ENCODE data around the gene TYW1B.
"Not testable (repeated sequence)": the region's sequence is repeated elsewhere in the genome, so short reads cannot be mapped to it uniquely, and the experiment has no call there.

The TYW1B gene

DNA sequence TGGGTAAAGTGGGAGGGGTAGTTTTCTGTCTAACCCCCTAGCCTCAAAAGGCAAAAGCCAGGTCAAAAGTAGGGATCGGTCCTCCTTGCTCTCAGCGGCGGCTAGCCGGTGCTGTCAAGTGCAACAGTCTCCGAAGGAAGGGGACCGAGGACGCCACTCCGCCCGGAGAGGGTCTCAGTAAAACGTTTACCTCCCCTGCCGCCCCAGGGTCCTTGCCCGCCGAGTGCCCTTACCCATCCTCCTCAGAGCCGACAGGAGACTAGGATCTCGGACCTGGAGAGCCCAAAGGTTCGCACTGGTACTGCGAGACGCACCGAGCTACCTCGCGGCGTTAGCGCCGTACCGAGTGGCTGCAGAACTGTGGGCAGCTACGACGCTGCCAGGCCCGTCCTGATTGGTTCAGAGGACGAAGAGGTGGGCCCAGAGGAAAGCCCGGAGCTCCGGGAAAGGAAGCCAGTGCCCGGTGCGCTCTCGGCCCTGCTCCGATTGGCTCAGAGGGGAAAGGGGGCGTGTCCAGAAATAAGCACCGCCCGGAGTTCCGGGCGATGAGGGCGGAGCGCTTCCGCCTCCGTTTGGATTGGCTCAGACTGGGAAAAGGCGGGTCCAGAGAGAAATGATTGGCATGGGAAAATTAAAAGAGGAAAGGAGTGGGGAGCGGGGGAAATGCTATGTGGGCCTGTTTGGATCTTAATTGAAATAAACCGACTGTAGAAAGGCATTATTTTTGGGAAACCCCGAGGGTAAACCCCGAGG, at the start of gene TYW1B:
TYW1B (minus strand) TSS at position 362 of the 753 bp plus-strand sequence; CDS start at position 237, 125 bp downstream.
- DNase-seq: peak; percentile 68 to 99 (median 96)

- not testable (repeated sequence) for DNase-seq
Observed at GRCh38 chr7:72867591-72867990, 39.6 kb upstream of the TYW1B start.

DNA sequence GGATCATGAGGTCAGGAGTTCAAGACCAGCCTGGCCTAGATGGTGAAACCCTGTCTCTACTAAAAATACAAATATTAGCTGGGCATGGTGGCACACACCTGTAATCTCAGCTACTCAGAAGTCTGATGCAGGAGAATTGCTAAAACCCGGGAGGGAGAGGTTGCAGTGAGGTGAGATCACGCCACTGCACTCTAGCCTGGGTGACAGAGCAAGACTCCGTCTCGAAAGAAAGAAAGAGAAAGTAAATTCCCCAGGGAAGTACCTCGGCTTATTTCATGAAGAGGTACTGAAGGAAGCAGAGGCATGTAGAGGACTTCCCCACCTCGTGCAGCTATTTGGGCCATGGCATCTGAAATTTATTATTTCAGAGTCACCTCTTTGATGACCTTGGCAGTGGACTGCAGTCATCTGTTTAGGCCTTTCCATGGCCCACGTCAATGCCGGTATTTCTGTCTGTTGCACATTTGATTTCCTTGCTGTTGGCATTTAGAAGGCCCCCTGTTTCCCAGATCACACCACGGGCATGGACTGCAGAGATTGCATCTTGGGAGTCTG, 30.9 kb upstream of the TYW1B start:
- not testable (repeated sequence) for DNase-seq

- not testable (repeated sequence) for DNase-seq
Observed at GRCh38 chr7:72857925-72858324, 29.9 kb upstream of the TYW1B start.

DNA sequence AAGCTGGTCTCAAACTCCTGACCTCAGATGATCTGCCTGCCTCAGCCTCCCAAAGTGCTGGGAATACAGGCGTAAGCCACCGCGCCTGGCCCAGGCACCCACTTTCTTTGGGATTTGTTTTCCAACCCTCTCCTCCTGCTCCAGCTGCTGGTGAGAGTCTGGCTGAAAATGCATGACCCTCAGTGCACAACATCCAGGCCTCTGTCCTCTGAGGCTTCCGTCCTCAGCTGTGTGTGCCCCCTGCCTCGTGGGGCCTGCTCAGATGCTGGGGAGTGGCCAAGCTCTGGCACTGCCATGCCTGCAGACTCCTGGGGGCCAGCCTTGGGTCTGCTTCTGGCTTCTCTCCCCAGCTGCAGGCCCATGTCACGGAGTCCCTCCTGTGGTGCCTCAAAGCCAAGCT, 27.3 kb upstream of the TYW1B start:
- not testable (repeated sequence) for DNase-seq

DNA sequence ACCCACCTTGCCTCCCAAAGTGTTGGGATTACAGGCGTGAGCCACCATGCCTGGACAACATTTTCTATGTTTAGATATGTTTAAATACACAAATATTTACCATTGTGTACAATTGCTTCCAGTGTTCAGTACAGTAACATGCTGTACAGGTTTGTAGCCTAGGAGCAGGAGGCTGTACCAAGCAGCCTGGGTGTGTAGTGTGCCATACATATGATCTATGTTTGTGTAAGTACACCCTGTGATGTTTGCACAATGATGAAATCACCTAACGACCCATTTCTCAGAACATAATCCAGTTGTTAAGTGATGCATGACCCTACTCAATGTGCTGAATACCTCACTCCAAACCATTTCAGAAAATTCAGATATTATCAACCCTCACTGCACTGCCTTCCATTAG, 24.9 kb upstream of the TYW1B start:
- DNase-seq: not testable (repeated sequence)

DNA sequence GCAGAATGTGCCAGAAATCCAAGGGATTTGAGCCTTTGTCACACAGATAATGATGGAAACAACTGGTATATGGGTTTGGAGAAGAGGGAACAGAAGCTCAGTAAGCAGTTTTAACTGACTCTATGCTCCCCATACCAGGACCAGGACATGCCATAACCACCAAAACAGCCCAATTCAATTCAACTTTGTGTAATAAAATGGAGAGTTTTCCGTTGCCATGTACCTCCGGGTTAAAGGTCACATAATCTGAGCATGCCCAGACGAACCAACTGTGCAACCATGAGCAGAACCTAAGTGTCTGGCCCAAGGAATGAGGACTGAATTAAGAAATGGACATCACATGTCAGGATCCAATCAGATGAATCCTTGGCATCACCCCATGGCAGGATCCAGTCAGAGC, 22.7 kb upstream of the TYW1B start:
- DNase-seq: not testable (repeated sequence)

GRCh38 chr7:72844146-72844545, 16.1 kb upstream of the TYW1B start:
- not testable (repeated sequence) for DNase-seq

DNA sequence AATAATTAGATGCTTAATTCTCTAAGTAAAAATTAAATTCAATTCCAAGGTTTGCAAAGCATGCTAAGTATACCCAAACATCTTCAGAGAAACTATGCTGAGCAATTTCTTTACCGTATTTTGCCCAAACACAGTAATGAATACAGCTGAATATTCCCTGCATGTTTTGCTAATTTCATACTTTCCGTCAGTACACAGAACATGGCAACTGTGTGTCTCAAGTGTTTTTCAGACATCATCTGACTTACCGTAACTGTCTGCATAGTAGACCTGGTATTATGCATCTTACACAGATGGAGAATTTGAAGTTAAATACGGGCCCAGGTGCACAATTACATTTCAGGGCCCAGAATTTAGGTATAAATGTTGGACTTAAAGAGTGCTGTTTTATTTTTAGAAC, 15.2 kb upstream of the TYW1B start:
- DNase-seq: not testable (repeated sequence)

- not testable (repeated sequence) for DNase-seq
Observed at GRCh38 chr7:72840966-72841511, 13.0 kb upstream of the TYW1B start.

DNA sequence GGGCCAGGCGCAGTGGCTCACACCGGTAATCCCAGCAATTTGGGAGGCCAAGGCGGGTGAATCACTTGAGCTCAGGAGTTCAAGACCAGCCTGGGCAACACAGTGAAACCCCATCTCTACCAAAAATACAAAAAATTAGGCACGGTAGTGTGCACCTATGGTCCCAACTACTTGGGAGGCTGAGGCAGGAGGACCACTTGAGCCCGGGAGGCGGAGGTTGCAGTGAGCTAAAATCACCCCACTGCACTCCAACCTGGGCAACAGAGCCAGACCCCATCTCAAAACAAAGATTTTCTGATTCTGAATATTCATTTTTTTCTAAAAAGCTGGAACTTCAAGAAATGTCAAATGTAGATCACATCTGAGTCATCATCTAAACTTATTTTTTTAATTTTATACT, 10.3 kb upstream of the TYW1B start:
- DNase-seq: not testable (repeated sequence)

DNA sequence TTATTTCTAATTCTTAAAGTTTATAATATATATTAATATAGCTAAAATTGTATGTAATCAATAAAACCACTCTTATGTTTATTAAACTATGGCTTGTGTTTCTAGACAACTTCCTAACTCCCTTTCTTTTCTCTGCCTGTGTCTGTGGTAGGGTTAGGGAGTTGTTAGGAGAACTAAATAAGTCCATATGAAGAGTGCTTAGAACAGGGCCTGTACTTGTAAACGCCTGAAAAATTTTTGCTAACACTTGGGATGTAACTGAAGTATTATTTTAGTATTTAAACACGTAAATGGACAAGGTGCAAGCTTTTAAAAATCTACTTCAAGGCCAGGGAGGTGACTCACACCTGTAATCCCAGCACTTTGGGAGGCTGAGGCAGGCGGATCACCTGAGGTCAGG, 9.3 kb upstream of the TYW1B start:
- not testable (repeated sequence) for DNase-seq

DNA sequence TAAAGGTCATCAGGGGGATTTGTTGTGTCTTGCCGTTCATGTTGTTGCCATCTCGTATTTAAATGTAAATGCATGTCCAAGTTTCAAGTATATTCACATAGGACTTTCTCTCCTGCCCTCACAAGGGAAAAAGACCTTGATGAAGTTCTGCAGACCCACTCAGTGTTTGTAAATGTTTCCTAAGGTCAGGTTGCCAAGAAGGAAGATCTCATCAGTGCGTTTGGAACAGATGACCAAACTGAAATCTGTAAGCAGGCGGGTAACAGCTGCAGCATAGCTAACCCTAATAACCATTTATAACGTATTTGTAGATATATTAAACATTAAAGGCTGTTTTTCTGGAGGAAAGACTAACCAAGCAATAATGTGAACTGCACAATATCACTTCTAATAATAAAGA, 2.6 kb upstream of the TYW1B start:
- DNase-seq: not testable (repeated sequence)

GRCh38 chr7:72829687-72830354, 1.8 kb upstream of the TYW1B start:
- peak in 10 of 14 donors; percentile 8 to 83 (median 42) for DNase-seq

DNA sequence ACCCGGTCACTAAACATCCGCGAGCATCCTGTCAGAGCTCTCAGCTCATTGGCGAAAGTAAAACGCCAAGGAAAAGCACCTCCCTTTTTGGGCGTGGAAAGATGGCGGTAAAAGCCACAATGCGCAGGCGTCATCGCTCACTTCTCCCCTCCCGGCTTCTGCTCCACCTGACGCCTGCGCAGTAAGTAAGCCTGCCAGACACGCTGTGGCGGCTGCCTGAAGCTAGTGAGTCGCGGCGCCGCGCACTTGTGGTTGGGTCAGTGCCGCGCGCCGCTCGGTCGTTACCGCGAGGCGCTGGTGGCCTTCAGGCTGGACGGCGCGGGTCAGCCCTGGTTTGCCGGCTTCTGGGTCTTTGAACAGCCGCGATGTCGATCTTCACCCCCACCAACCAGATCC, 1.3 kb upstream of the TYW1B start:
- peak; percentile 33 to 96 (median 90) for DNase-seq

GRCh38 chr7:72823765-72824732, 4.0 kb downstream of the TYW1B start:
- DNase-seq: peak in 1 of 14 donors; percentile 5

DNA sequence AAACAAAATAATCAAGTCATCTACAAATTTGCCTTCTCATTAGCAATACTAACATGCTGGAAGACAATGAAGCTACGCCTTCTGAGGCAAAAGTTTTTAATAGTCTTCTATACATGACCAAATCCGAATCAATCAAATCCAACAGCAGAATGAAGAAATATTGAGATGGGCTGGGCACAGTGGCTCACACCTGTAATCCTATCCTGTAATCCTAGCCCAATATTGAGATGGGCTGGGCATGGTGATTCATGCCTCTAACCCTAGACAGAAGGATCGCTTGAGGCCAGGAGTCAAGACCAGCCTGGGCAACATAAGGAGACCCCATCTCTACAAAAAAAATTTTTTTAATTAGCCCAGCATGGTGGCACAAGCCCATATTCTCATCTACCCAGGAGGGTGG, 5.5 kb downstream of the TYW1B start:
- DNase-seq: not testable (repeated sequence)

DNA sequence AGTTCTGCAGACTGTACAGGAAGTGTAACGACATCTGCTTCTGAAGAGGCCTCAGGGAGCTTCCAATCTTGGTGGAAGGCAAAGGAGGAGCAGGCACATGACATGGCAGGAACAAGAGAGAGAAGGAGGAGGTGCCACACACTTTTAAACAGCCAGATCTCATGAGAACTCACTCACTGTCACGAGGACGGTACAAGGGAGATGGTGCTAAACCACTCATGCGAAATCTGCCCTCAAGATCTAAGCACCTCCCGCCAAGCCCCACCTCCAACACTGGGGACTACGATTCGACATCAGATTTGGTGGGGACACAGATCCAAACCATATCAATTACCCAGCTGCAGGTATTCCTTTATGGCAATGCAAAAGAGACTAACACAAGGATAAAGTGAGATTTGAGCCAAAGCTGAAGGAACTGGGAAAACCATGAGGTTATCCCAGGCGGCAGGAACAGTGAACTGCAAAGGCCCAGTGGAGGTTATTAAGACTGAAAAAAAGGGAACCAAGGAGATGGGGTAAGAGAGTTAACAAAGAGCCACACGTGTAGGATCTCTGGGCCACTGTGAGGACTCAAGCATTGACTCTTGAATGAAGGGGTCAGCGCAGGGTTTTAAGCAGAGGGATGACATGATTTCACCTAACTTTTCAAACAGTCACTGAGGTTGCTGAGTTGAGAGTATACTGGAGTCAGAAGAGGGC, 9.2 kb downstream of the TYW1B start:
- not testable (repeated sequence) for DNase-seq

- not testable (repeated sequence) for DNase-seq
Observed at GRCh38 chr7:72817661-72818060, 10.3 kb downstream of the TYW1B start.

GRCh38 chr7:72816370-72817157, 11.4 kb downstream of the TYW1B start:
- DNase-seq: not testable (repeated sequence)

All from C1 segment of cervical spinal cord (tissue), 14 donors.